GM13977 (cell line): Measurements from ENCODE around the gene LCN1.
"Not testable (repeated sequence)": the region's sequence is repeated elsewhere in the genome, so short reads cannot be mapped to it uniquely, and the experiment has no call there.

Experiments
- DNase-seq: peaks from one replicate; pipeline ENCODE4 v3.0.0; 2012; ENCODE audit warnings: low spot score
- in situ Hi-C: fragments of 300-500 bp; cut with MboI; formaldehyde crosslinking; loops from one replicate; pipeline ENCODE4 v1.12.0; 2022; ENCODE audit warnings: low sequenced_read_pairs, low pct_unique_long_range_greater_than_20kb, mixed read lengths, inconsistent platforms; ENCODE audit not compliant: unreplicated experiment
- TF ChIP-seq, protein P1 (sequence below): IDR thresholded peaks from 2 replicates; pipeline ENCODE4 v1.5.1; 2012; ENCODE audit warnings: mild to moderate bottlenecking, control low read depth; ENCODE audit not compliant: insufficient read depth; ENCODE audit errors: extremely low read depth, missing control alignments

LCN1 gene

GRCh38 chr9:135531096-135531495 lies 9.9 kb downstream of the LCN1 start:
- in situ Hi-C loops, result no loop called here
- TF ChIP-seq, protein P1, sequence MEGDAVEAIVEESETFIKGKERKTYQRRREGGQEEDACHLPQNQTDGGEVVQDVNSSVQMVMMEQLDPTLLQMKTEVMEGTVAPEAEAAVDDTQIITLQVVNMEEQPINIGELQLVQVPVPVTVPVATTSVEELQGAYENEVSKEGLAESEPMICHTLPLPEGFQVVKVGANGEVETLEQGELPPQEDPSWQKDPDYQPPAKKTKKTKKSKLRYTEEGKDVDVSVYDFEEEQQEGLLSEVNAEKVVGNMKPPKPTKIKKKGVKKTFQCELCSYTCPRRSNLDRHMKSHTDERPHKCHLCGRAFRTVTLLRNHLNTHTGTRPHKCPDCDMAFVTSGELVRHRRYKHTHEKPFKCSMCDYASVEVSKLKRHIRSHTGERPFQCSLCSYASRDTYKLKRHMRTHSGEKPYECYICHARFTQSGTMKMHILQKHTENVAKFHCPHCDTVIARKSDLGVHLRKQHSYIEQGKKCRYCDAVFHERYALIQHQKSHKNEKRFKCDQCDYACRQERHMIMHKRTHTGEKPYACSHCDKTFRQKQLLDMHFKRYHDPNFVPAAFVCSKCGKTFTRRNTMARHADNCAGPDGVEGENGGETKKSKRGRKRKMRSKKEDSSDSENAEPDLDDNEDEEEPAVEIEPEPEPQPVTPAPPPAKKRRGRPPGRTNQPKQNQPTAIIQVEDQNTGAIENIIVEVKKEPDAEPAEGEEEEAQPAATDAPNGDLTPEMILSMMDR, result no peak
- no peak for DNase-seq

GRCh38 chr9:135533113-135533512 lies 11.9 kb downstream of the LCN1 start:
- in situ Hi-C loops, result no loop called here
- no peak for DNase-seq
- TF ChIP-seq, protein P1, result no peak

- in situ Hi-C loops, result no loop called here
- no peak for DNase-seq
- TF ChIP-seq, protein P1, result no peak
Measured at GRCh38 chr9:135533674-135534073, 12.4 kb downstream of the LCN1 start.

- in situ Hi-C loops, DNase-seq: not testable (repeated sequence)
Measured at GRCh38 chr9:135534192-135534711, 13.0 kb downstream of the LCN1 start.

DNA sequence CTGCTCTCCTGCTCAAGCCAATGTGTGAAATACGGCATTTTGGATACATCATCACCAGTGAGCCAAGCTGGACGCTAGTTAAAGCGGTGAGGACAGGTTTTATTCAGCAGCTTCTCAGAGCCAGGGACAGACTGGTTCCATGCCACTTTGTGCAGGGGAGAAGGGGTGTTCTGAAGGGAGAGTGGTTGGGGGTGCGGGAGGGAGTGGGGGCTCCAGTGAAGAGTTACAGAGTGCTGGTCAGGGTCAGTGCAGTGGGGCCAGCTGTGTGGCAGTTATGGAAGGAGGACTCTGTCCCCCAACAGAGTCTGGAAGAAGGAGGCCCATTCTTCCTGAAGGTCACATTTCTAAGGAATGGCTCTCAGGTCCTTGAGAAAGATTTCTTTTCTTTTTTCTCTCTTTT lies 13.6 kb downstream of the LCN1 start:
- DNase-seq, in situ Hi-C loops: not testable (repeated sequence)

- DNase-seq, in situ Hi-C loops: not testable (repeated sequence)
Measured at GRCh38 chr9:135535631-135536030, 14.4 kb downstream of the LCN1 start.

DNA sequence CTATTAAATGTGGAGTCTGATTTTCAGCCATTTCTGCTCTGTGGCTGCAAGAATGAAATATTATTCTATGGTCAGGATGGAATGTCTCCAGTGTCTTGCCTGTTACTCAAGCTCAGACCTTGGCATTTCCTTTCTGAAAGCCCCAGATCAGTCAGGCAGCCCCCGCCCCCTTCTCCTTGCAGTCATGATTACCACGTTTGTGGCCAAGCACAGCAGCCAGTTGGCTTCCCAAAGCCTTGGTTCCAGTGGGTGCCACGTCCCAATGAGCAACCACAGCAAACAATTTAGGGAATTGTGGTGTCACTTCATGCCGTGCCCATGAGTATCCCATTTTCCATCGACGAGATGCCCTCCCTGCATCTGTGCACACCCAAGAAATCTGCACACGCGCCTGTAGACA lies 15.0 kb downstream of the LCN1 start:
- in situ Hi-C loops, result no loop called here
- TF ChIP-seq, protein P1, result no peak
- DNase-seq, result no peak

DNA sequence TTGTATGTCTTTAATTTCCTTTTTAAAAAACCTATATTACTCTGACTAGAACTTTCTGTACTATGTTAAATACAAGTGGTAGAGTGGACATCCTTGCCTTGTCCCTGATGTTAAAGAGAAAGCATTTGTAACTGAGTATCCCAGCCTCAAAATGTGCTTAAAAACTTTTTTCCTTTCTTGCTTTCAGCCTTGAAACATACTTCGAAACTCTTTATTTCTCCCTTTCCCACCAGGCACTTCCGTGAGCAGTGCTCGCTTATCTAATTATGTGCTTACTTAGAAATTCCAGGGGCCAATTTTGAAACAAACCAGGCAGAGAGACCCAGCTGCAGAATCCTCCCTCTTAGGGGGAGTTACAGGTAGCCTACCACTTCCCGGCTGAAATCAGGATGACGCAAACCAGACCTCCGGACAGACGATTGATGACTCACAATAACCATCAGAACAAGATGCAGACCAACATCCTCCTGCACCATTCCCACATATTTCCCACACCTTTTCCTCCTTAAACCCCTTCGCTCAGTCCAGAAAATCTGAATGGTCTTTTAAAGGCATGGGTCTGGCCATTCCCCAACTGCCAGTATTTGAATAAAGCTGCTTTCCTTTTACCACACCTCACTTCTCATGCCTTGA lies 22.1 kb downstream of the LCN1 start:
- in situ Hi-C loops, DNase-seq: not testable (repeated sequence)

DNA sequence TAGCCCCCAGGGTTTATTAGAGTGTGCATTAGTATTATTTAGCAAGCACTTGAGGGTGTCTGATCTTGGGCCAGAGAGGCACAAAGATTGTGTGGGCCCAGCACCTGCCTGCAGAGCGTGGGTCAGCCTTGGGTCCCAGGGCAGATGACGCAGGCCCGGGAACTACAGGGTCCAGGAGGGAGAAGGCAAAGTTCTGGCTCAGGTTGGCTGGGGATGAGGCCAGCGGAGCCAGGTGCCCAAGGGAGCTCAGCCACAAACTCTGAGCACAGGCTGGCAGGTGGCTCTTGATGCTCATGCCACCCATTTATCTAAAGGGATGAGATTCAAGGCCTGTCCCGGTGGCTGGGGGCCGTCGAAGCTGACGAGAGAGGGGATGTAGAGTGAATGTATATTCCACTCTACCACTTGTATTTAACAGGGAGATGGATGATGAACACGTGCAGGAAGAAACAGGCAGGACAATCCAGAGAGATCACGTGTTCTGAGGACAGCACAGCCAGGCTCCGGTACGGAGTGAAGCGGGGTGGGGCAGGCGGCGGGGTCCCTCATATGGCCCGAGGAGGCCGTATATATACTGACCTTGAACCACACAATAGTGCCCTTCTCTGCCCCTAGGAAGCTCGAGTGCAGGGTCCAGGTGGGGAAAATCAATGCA lies 23.9 kb downstream of the LCN1 start:
- in situ Hi-C loops, result no loop called here
- TF ChIP-seq, protein P1, result no peak
- DNase-seq, result no peak

DNA sequence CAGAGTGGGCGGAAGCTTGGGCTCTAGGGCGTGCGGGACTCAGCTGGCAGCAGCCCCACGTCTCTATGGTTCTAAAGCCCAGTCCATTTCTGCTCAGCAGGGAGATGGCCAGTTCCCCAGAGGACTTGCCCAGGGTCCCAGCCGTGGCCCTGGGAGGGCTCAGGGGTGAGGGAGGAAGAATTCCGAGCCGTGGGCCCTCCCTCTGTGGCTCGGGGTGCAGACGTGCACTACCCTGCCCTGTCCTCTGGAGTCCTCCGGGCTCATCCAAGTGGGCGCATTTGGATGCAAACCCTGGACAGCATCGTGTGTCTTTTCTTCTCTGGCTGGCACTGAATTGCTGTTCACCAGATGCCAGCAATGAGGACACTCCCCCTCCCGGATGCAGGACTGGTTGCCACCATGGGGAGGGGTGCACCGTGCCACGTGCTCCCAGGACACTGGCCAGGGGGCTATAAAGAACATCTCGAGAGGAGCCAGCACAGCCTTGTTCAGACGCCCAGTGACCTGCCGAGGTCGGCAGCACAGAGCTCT lies 24.5 kb downstream of the LCN1 start, which contains the start of gene OBP2A:
OBP2A (plus strand) TSS at position 481 of the 531 bp plus-strand sequence. CDS start 55 bp downstream, outside the sequence.
- DNase-seq, in situ Hi-C loops: not testable (repeated sequence)

- in situ Hi-C loops, DNase-seq: not testable (repeated sequence)
Measured at GRCh38 chr9:135546792-135547617, 25.8 kb downstream of the LCN1 start.
